OCI-LY7 (cell line): Measurements from ENCODE around the gene NCAM2. TPM values are rescaled to one million over a fixed set of nuclear protein-coding genes. Genes with fewer than 3 reads are reported as not detected.

Source experiments
- BruUV-seq: library from RNA; stranded (reverse); fragments of 400-500 nt; replicated peaks from 2 replicates; lab custom pipeline; 2021; lab: Mats Ljungman, UMichigan
- CTCF ChIA-PET: fragments of 300-600 bp; sonication (Branson Sonifier 250); formaldehyde crosslinking; loops from one replicate; lab custom pipeline; 2022; ENCODE audit warnings: antibody characterized with exemption; ENCODE audit not compliant: unreplicated experiment; lab: Charles Lee
- POLR2A ChIA-PET: fragments of 300-600 bp; sonication (Branson Sonifier 250); formaldehyde crosslinking; loops from one replicate; lab custom pipeline; 2022; ENCODE audit warnings: antibody characterized with exemption; lab: Charles Lee
- DNase-seq: peaks from one replicate; pipeline ENCODE4 v3.0.0-alpha.2; 2015; ENCODE audit warnings: low spot score
- H2AFZ ChIP-seq: fragments of 200-600 bp; sonication (generic), shearing (Covaris generic); 2 replicates; pipeline ENCODE4 v1.6.1; 2014; ENCODE audit warnings: mild to moderate bottlenecking, antibody characterized with exemption, low read length, moderate library complexity
- H3K27ac ChIP-seq: fragments of 200-600 bp; sonication (generic); 2 replicates; pipeline ENCODE4 v1.5.1; 2014; ENCODE audit warnings: mixed run types, low read depth, mild to moderate bottlenecking, moderate library complexity, low read length, inconsistent platforms; ENCODE audit not compliant: poor library complexity, severe bottlenecking
- H3K36me3 ChIP-seq: fragments of 200-600 bp; sonication (generic); 2 replicates; pipeline ENCODE4 v1.6.1; 2014; ENCODE audit warnings: mild to moderate bottlenecking, antibody characterized with exemption, low read length, moderate library complexity, mixed read lengths; ENCODE audit not compliant: insufficient read depth
- H3K4me1 ChIP-seq: fragments of 200-600 bp; sonication (generic); 2 replicates; pipeline ENCODE4 v1.5.1; 2014; ENCODE audit warnings: mild to moderate bottlenecking, low read length; ENCODE audit not compliant: insufficient read depth, poor library complexity, severe bottlenecking
- H3K4me2 ChIP-seq: fragments of 200-600 bp; sonication (generic); 2 replicates; pipeline ENCODE4 v1.6.1; 2014; ENCODE audit warnings: mild to moderate bottlenecking, low read length
- H3K4me3 ChIP-seq: fragments of 200-600 bp; sonication (generic); 2 replicates; pipeline ENCODE4 v1.5.1; 2014; ENCODE audit warnings: mild to moderate bottlenecking, low read depth, low read length; ENCODE audit not compliant: poor library complexity, severe bottlenecking
- H3K79me2 ChIP-seq: fragments of 200-600 bp; sonication (generic); 2 replicates; pipeline ENCODE4 v1.6.1; 2016; ENCODE audit warnings: low read depth, mild to moderate bottlenecking, low read length, moderate library complexity, mixed read lengths; ENCODE audit not compliant: insufficient read depth
- H3K9me2 ChIP-seq: fragments of 200-600 bp; sonication (generic); 2 replicates; pipeline ENCODE4 v1.6.1; 2016; ENCODE audit warnings: mild to moderate bottlenecking, low read length, mixed read lengths; ENCODE audit not compliant: insufficient read depth
- H3K9me3 ChIP-seq: fragments of 200-600 bp; sonication (generic); 2 replicates; pipeline ENCODE4 v1.6.1; 2014; ENCODE audit warnings: mild to moderate bottlenecking, mixed run types, low read length, mixed read lengths
- H4K20me1 ChIP-seq: fragments of 200-600 bp; sonication (generic); 2 replicates; pipeline ENCODE4 v1.6.1; 2014; ENCODE audit warnings: mild to moderate bottlenecking, antibody characterized with exemption, low read length, moderate library complexity, mixed read lengths; ENCODE audit not compliant: insufficient read depth
- EZH2phosphoT487 ChIP-seq: fragments of 200-600 bp; sonication (generic); IDR thresholded peaks from 2 replicates; pipeline ENCODE4 v1.6.1; 2018; ENCODE audit warnings: low read depth, borderline replicate concordance, mild to moderate bottlenecking, mixed run types, antibody characterized with exemption, low read length, moderate library complexity, mixed read lengths
- intact Hi-C: fragments of 100-400 bp; cut with micrococcal nuclease; formaldehyde crosslinking; loops from one replicate; pipeline ENCODE4 v1.10.0; 2022; ENCODE audit not compliant: unreplicated experiment
- total RNA-seq, 2 experiments: library from RNA; depleted of rRNA in 1 of 2; stranded (reverse); fragments of >200 nt in 1 of 2; shearing (Covaris generic) in 1 of 2; gene quantifications; 2 replicates each; pipeline ENCODE4 v1.2.3, GENCODE V29; 2014 to 2022
- TF ChIP-seq, protein P1 (sequence below): fragments of 200-600 bp; sonication (generic); conservative IDR thresholded peaks from 2 replicates; pipeline ENCODE4 v1.5.1; 2014; ENCODE audit warnings: mild to moderate bottlenecking, antibody characterized with exemption, low read length, moderate library complexity, mixed read lengths

Gene NCAM2
- total RNA-seq, 2 experiments from 2014 or later = not detected

DNA sequence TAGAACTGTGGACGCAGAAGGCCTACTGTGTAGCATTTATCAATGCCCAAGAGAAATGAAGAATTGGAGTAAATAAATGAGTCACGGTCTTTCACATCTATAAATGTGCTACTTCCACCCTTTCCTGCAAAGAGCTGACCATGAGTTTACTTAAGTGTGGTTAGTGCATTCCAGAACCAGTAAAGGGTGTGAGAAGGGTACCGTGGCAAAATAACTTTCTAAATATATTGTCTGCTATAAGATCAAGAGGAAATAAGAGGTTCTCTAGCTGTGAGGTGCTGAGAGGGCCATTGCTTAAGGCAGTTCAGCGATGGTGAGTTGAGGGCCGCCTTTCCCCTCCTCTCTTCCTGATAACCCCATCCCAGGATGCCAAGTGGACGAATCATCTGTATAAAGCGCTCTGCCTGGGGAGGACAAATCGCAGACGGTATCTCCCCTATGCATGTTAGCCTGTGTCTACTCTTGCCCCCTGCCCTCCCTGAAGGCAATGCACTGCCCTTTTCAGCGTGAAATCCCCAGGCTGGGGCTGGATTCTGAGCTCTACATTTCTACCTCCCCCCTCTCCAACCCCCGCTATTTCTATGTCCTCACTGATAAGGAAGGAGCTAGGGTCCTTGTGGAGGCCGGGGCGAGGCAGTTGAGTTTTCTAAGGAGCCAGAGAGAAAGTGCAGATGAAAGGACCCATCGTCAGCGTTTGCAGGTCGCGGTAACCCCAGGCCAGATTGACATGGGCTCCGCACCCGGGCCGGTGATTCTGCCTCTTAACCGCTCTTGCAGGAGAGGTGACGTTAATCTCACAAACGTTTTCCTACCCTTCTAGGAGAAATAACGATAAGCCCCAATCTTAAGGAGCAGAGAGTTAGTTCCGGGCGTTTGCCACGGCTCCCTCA, 1.5 kb upstream of the NCAM2 start:
- H3K4me3 ChIP-seq = no peak overlapping the region
- TF ChIP-seq EZH2phosphoT487 = no peak
- TF ChIP-seq, protein P1, sequence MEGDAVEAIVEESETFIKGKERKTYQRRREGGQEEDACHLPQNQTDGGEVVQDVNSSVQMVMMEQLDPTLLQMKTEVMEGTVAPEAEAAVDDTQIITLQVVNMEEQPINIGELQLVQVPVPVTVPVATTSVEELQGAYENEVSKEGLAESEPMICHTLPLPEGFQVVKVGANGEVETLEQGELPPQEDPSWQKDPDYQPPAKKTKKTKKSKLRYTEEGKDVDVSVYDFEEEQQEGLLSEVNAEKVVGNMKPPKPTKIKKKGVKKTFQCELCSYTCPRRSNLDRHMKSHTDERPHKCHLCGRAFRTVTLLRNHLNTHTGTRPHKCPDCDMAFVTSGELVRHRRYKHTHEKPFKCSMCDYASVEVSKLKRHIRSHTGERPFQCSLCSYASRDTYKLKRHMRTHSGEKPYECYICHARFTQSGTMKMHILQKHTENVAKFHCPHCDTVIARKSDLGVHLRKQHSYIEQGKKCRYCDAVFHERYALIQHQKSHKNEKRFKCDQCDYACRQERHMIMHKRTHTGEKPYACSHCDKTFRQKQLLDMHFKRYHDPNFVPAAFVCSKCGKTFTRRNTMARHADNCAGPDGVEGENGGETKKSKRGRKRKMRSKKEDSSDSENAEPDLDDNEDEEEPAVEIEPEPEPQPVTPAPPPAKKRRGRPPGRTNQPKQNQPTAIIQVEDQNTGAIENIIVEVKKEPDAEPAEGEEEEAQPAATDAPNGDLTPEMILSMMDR = no peak
- H3K79me2 ChIP-seq = no peaks in the 10 kb centered on the region
- no peak for DNase-seq
- no peak overlapping the region for H3K27ac ChIP-seq
- H3K4me2 ChIP-seq = no peak overlapping the region
- H3K9me2 ChIP-seq = no peaks in the 10 kb centered on the region
- H3K4me1 ChIP-seq = no peaks in the 10 kb centered on the region
- no TSS peak for BruUV-seq
- H3K9me3 ChIP-seq = no peaks in the 10 kb centered on the region; the same call in 1 of the 2 replicates
- ChIA-PET CTCF (no interaction called here), POLR2A (no interaction called here)
- intact Hi-C loops = no loop called here
- H4K20me1 ChIP-seq = no peaks in the 10 kb centered on the region
- no peak overlapping the region for H2AFZ ChIP-seq
- H3K36me3 ChIP-seq = no peaks in the 10 kb centered on the region

DNA sequence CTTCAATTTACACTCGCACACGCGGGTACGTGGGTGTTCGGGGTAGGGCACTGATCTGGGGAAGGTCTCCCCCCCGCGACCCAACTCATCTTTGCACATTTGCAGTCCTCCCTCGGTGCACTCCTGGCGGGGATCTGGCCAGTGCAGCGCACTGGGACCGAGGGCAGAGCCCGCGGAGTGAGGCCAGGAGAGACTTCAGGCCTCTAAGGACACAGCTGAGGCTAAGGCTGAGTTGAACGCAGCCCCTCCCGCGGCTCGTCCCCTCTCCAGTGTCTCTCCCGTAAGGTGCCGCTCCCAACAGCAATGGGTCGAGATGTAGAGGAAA, 936 bp upstream of the NCAM2 start:
- Histone ChIP-seq H3K9me3 (no peaks in the 10 kb centered on the region; the same call in 1 of the 2 replicates), H3K79me2 (no peaks in the 10 kb centered on the region), H3K27ac (no peak overlapping the region), H3K4me3 (no peak overlapping the region), H4K20me1 (no peaks in the 10 kb centered on the region), H3K4me2 (no peak overlapping the region), H2AFZ (no peak overlapping the region), H3K9me2 (no peaks in the 10 kb centered on the region), H3K4me1 (no peaks in the 10 kb centered on the region), H3K36me3 (no peaks in the 10 kb centered on the region)
- BruUV-seq = no TSS peak
- DNase-seq = no peak
- intact Hi-C loops = no loop called here
- ChIA-PET CTCF (no interaction called here), POLR2A (no interaction called here)
- TF ChIP-seq, protein P1 = no peak
- TF ChIP-seq EZH2phosphoT487 = no peak

DNA sequence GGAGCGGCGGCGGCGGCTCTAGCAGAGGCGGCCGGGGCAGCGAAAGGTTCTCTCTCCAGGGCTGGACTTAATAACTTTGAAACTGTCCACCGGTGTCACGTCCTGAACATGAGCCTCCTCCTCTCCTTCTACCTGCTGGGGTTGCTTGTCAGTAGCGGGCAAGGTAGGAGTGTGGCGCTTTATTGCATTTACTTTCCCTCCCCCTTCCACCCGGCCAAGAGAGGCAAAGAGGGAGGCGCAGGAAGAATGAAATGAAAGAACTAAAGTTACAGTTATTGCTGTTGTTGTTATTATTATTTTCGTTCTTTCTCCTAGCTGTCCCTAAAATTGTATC, 214 bp downstream of the NCAM2 start:
- POLR2A ChIA-PET = no interaction called here

More for the DNA sequence above, 214 bp downstream of the NCAM2 start:
- Histone ChIP-seq H2AFZ (no peak overlapping the region), H3K9me2 (no peaks in the 10 kb centered on the region), H3K79me2 (no peaks in the 10 kb centered on the region), H3K27ac (no peak overlapping the region), H3K4me1 (no peaks in the 10 kb centered on the region), H3K4me3 (no peak overlapping the region), H3K9me3 (no peaks in the 10 kb centered on the region), H3K36me3 (no peaks in the 10 kb centered on the region), H4K20me1 (no peaks in the 10 kb centered on the region), H3K4me2 (no peak overlapping the region)
- CTCF ChIA-PET = no interaction called here
- intact Hi-C loops = loop anchor here (2.0 kb wide), 1 partner anchor 1794 kb away; no protein-coding TSS in a partner anchor
- no peak for DNase-seq
- no peak for TF ChIP-seq EZH2phosphoT487
- TF ChIP-seq, protein P1 = no peak
- BruUV-seq = no TSS peak
